D721Med (cell line): ENCODE data around the gene YJEFN3.

ENCODE experiments used
- DNase-seq: peaks from one replicate; pipeline ENCODE4 v3.0.0; 2011; ENCODE audit warnings: low spot score; ENCODE audit not compliant: insufficient read length
- FAIRE-seq: peaks from 2 replicates; lab custom pipeline; 2011; peaks lifted over from hg19 to GRCh38; lab: Jason Lieb, UNC
- TF ChIP-seq, protein P1 (sequence below): IDR thresholded peaks from 2 replicates; pipeline ENCODE4 v1.5.1; 2012; ENCODE audit warnings: mild to moderate bottlenecking, control low read depth; ENCODE audit not compliant: insufficient read depth; ENCODE audit errors: missing control alignments

Gene YJEFN3

DNA sequence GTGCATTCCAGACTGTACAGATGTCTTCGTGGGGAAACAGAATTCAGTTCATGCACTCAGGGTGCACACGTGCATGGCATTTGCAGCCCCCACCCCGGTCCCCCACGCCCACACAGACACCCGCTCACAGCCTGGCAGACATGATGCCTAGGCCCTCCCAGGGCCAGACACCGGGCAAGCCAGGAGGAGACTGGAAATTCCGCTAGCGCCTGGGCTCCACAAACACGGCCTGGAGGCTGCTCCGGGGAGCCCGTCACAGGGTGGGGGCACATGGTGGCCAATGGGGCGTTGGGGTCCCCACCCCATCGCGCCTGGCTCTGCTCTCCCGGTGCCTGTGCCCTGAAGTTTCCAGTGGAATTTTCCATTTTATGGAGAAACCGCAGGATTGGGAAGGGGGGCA lies 12.9 kb downstream of the YJEFN3 start:
- DNase-seq: no peak
- no peak for FAIRE-seq
- TF ChIP-seq, protein P1, sequence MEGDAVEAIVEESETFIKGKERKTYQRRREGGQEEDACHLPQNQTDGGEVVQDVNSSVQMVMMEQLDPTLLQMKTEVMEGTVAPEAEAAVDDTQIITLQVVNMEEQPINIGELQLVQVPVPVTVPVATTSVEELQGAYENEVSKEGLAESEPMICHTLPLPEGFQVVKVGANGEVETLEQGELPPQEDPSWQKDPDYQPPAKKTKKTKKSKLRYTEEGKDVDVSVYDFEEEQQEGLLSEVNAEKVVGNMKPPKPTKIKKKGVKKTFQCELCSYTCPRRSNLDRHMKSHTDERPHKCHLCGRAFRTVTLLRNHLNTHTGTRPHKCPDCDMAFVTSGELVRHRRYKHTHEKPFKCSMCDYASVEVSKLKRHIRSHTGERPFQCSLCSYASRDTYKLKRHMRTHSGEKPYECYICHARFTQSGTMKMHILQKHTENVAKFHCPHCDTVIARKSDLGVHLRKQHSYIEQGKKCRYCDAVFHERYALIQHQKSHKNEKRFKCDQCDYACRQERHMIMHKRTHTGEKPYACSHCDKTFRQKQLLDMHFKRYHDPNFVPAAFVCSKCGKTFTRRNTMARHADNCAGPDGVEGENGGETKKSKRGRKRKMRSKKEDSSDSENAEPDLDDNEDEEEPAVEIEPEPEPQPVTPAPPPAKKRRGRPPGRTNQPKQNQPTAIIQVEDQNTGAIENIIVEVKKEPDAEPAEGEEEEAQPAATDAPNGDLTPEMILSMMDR: no peak

DNA sequence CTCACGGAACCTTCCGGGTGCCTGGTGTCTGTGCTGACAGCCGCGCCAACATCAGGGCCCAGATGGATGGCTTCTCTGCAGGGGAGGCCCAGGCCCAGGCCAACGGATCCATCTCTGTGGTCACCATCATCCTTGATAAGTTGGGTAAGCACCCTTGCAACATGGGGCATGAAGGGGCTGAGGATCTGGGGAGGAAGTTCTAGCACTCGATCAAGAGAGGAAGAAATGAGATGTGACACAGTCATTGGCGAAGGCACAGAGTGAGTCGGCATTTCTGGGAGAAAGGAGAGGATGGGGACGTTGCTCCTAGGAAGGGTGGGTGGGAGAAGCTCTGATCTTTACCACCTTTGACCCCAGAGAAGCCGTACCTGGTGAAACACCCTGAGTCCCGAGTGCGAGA lies 13.8 kb downstream of the YJEFN3 start:
- DNase-seq: no peak
- no peak for FAIRE-seq
- TF ChIP-seq, protein P1: no peak

DNA sequence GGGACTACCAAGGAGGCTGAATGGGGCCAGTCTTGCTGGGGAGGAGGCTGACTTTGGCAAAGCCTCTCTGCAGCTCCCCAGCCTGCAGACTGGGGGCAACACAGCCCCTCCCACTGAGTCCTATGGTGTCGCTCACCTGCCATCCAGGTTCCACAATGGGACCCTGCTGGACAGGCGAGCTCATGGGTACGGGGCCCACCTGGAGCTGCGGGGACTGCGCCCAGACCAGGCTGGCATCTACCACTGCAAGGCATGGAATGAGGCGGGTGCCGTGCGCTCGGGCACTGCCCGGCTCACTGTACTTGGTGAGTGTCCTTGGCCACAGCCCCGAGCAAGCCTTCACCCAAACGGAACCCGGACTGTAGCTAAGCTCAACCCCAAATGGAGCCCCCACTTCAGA lies 14.4 kb downstream of the YJEFN3 start:
- no peak for FAIRE-seq
- TF ChIP-seq, protein P1: no peak

DNA sequence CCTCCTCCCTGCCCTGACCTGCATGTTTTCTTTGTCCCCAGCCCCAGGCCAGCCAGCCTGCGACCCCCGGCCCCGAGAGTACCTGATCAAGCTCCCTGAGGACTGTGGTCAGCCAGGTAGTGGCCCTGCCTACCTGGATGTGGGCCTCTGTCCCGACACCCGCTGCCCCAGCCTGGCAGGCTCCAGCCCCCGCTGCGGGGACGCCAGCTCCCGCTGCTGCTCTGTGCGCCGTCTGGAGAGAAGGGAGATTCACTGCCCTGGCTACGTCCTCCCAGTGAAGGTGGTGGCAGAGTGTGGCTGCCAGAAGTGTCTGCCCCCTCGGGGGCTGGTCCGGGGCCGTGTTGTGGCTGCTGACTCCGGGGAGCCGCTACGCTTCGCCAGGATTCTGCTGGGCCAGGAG lies 14.9 kb downstream of the YJEFN3 start:
- FAIRE-seq (no peak), DNase-seq (no peak)
- TF ChIP-seq, protein P1: no peak

More for the DNA sequence above, 14.4 kb downstream of the YJEFN3 start:
- no peak for DNase-seq

DNA sequence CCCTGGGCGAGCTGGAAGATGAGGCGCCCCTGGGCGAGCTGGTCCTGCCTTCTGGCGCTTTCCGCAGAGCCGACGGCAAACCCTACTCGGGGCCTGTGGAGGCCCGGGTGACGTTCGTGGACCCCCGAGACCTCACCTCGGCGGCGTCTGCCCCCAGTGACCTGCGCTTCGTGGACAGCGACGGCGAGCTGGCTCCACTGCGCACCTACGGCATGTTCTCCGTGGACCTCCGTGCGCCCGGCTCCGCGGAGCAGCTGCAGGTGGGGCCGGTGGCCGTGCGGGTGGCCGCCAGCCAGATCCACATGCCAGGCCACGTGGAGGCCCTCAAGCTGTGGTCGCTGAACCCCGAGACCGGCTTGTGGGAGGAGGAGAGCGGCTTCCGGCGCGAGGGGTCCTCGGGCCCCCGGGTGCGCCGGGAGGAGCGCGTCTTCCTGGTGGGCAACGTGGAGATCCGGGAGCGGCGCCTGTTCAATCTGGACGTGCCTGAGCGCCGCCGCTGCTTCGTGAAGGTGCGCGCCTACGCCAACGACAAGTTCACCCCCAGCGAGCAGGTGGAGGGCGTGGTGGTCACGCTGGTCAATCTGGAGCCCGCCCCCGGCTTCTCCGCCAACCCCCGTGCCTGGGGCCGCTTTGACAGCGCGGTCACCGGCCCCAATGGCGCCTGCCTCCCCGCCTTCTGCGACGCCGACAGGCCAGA lies 15.7 kb downstream of the YJEFN3 start:
- FAIRE-seq: no peak
- DNase-seq: no peak
- TF ChIP-seq, protein P1: no peak

DNA sequence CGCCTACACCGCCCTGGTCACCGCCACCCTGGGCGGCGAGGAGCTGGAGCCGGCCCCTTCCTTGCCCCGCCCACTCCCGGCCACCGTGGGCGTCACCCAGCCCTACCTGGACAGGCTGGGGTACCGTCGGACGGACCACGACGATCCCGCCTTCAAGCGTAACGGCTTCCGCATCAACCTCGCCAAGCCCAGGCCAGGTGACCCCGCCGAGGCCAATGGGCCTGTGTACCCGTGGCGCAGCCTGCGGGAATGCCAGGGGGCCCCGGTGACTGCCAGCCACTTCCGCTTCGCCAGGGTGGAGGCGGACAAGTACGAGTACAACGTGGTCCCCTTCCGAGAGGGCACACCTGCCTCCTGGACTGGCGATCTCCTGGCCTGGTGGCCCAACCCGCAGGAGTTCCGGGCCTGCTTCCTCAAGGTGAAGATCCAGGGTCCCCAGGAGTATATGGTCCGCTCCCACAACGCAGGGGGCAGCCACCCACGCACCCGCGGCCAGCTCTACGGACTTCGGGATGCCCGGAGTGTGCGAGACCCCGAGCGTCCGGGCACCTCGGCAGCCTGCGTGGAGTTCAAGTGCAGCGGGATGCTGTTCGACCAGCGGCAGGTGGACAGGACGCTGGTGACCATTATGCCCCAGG lies 16.4 kb downstream of the YJEFN3 start:
- DNase-seq: no peak
- TF ChIP-seq, protein P1: no peak
- FAIRE-seq: no peak

DNA sequence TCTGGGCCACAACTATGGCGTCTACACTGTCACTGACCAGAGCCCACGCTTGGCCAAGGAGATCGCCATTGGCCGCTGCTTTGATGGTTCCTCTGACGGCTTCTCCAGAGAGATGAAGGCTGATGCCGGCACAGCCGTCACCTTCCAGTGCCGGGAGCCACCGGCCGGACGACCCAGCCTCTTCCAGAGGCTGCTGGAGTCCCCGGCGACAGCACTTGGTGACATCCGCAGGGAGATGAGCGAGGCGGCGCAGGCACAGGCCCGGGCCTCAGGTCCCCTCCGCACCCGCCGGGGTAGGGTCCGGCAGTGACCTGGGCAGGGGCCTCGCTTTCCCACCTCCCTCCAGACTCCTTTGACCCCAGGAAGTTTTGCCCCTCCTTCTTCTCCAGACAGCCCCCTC lies 17.0 kb downstream of the YJEFN3 start:
- DNase-seq (no peak), FAIRE-seq (no peak)
- TF ChIP-seq, protein P1: no peak
